Peyer's patch (tissue), 4 donors: ENCODE results near the gene PRLHR. TPM values are rescaled to one million over a fixed set of nuclear protein-coding genes. Genes with fewer than 3 reads are reported as not detected.

Source experiments
- DNase-seq, 3 donors: peaks; one replicate each; pipeline ENCODE4 v3.0.0-alpha.2; 2017 to 2019
- H3K27ac ChIP-seq, 4 donors: fragments of 200-600 bp; sonication (generic); one replicate each; pipeline ENCODE4 v1.5.1; 2016 to 2019
- H3K27me3 ChIP-seq, 2 donors: fragments of 200-600 bp; sonication (generic); one replicate each; pipeline ENCODE4 v1.5.1; 2019
- H3K36me3 ChIP-seq, 3 donors: fragments of 200-600 bp; sonication (generic); one replicate each; pipeline ENCODE4 v1.5.1; 2016 to 2019
- H3K4me1 ChIP-seq, 4 donors: fragments of 200-600 bp; sonication (generic); one replicate each; pipeline ENCODE4 v1.5.1; 2016 to 2019
- H3K4me3 ChIP-seq, 4 donors: fragments of 200-600 bp; sonication (generic); 1 replicate in 3 of 4; 2 replicates in 1 of 4; pipeline ENCODE4 v1.5.1; 2016 to 2019; ENCODE audit warnings: mild to moderate bottlenecking in 1 of 4
- H3K9me3 ChIP-seq, 4 donors: fragments of 200-600 bp; sonication (generic); one replicate each; pipeline ENCODE4 v1.5.1; 2016 to 2019; ENCODE audit warnings: mild to moderate bottlenecking in 1 of 4
- CTCF ChIP-seq, 6 experiments: fragments of 450-650 bp in 4 of 6; fragments of 200-600 bp in 2 of 6; sonication (generic) in 1 of 6; IDR thresholded peaks; one replicate each; pipeline ENCODE4 v1.5.1; 2017 to 2019; ENCODE audit warnings: antibody characterized with exemption in 6 of 6, mild to moderate bottlenecking in 3 of 6, moderate library complexity in 1 of 6
- POLR2A ChIP-seq, 2 donors: fragments of 450-650 bp; IDR thresholded peaks; one replicate each; pipeline ENCODE4 v1.5.1; 2017; ENCODE audit warnings: antibody characterized with exemption in 2 of 2, mild to moderate bottlenecking in 2 of 2, moderate library complexity in 2 of 2
- total RNA-seq, 4 donors: library from RNA; depleted of rRNA; stranded (reverse); fragments of >200 nt; gene quantifications; one replicate each; pipeline ENCODE4 v1.1.0, GENCODE V29; 2016

PRLHR gene
- total RNA-seq, 4 donors from 2014 or later: not detected

- Histone ChIP-seq H3K27me3 (no peaks in the 10 kb centered on the region), H3K27ac (no peak overlapping the region), H3K9me3 (no peaks in the 10 kb centered on the region), H3K4me3 (no peak overlapping the region), H3K4me1 (no peaks in the 10 kb centered on the region), H3K36me3 (no peaks in the 10 kb centered on the region)
- TF ChIP-seq CTCF (IDR thresholded peaks at IDR 0.05): no peak
- TF ChIP-seq POLR2A (IDR thresholded peaks at IDR 0.05): no peak
- no peak for DNase-seq
Observed at GRCh38 chr10:118569882-118570252, 25.6 kb downstream of the PRLHR start.

GRCh38 chr10:118569241-118569881, 26.1 kb downstream of the PRLHR start:
- H3K9me3 ChIP-seq: no peaks in the 10 kb centered on the region
- no peak for DNase-seq
- TF ChIP-seq CTCF (IDR thresholded peaks at IDR 0.05) (no peak), POLR2A (IDR thresholded peaks at IDR 0.05) (no peak)
- no peaks in the 10 kb centered on the region for H3K27me3 ChIP-seq
- H3K36me3 ChIP-seq: no peaks in the 10 kb centered on the region
- H3K27ac ChIP-seq: no peak overlapping the region
- H3K4me1 ChIP-seq: no peaks in the 10 kb centered on the region
- no peak overlapping the region for H3K4me3 ChIP-seq

GRCh38 chr10:118568327-118568848, 27.1 kb downstream of the PRLHR start:
- H3K4me1 ChIP-seq: no peaks in the 10 kb centered on the region
- DNase-seq: peak in 1 of 3 donors; percentile 70
- no peaks in the 10 kb centered on the region for H3K36me3 ChIP-seq
- no peak overlapping the region for H3K4me3 ChIP-seq
- TF ChIP-seq CTCF (IDR thresholded peaks at IDR 0.05) (peak; percentile 57 to 88 (median 78)), POLR2A (IDR thresholded peaks at IDR 0.05) (no peak)
- no peak overlapping the region for H3K27ac ChIP-seq
- no peaks in the 10 kb centered on the region for H3K9me3 ChIP-seq
- H3K27me3 ChIP-seq: no peaks in the 10 kb centered on the region

GRCh38 chr10:118567701-118568248, 27.7 kb downstream of the PRLHR start:
- no peaks in the 10 kb centered on the region for H3K4me1 ChIP-seq
- DNase-seq: no peak
- no peaks in the 10 kb centered on the region for H3K9me3 ChIP-seq
- H3K27me3 ChIP-seq: no peaks in the 10 kb centered on the region
- H3K36me3 ChIP-seq: no peaks in the 10 kb centered on the region
- no peak overlapping the region for H3K27ac ChIP-seq
- H3K4me3 ChIP-seq: no peak overlapping the region
- no peak for TF ChIP-seq POLR2A (IDR thresholded peaks at IDR 0.05)

GRCh38 chr10:118566911-118567310, 28.5 kb downstream of the PRLHR start:
- no peak overlapping the region for H3K27ac ChIP-seq
- H3K4me3 ChIP-seq: no peak overlapping the region
- TF ChIP-seq CTCF (IDR thresholded peaks at IDR 0.05): no peak
- TF ChIP-seq POLR2A (IDR thresholded peaks at IDR 0.05): no peak
- no peak for DNase-seq
- H3K9me3 ChIP-seq: no peaks in the 10 kb centered on the region
- H3K4me1 ChIP-seq: no peaks in the 10 kb centered on the region
- H3K36me3 ChIP-seq: no peaks in the 10 kb centered on the region
- H3K27me3 ChIP-seq: no peaks in the 10 kb centered on the region

- no peaks in the 10 kb centered on the region for H3K9me3 ChIP-seq
- TF ChIP-seq POLR2A (IDR thresholded peaks at IDR 0.05): no peak
- no peak overlapping the region for H3K27ac ChIP-seq
- H3K27me3 ChIP-seq: no peaks in the 10 kb centered on the region
- H3K4me1 ChIP-seq: no peaks in the 10 kb centered on the region
- no peak for DNase-seq
- no peak overlapping the region for H3K4me3 ChIP-seq
- no peaks in the 10 kb centered on the region for H3K36me3 ChIP-seq
Observed at GRCh38 chr10:118565301-118566075, 30.0 kb downstream of the PRLHR start.
